Fibroblast of skin of left quadriceps (primary cell): ENCODE measurements around the gene HAGH.

ENCODE experiments used
- DNase-seq, 2 experiments: peaks; one replicate each; pipeline ENCODE4 v3.0.0-alpha.2; 2013; ENCODE audit warnings: low read depth in 2 of 2

The HAGH gene

DNA sequence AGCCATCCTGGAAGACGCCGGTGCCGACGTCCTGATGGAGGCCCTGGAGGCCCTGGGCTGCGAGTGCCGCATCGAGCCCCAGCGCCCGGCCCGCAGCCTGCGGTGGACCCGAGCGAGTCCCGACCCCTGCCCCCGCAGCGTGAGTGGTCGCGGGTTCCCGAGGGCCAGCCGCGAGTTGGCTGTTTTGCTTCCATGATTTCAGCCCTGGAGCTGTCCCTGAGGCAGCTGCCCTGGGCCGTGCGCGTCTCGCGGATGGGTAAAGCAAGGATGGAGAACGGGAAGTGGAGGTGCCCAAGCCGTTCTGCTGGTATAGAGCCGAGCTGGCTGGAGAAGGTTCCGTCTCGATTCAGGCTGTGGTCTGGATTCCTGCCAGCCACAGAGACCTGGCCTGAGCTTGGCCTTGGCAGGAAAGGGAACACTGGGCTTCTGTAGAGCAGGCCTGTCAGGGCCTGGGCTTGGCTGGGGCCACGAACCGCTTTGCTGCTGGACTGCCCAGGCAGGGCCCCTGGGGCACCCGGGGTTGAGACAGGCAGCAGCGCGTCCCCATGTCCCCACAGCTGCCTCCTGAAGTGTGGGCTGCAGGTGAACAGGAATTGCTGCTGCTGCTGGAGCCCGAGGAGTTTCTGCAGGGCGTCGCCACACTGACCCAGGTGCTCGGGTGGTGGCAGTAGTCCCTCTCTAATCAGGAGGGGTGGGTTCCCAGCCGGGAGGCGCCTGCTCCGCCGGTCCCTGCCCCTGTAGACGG lies 52.8 kb downstream of the HAGH start:
- no peak for DNase-seq

DNA sequence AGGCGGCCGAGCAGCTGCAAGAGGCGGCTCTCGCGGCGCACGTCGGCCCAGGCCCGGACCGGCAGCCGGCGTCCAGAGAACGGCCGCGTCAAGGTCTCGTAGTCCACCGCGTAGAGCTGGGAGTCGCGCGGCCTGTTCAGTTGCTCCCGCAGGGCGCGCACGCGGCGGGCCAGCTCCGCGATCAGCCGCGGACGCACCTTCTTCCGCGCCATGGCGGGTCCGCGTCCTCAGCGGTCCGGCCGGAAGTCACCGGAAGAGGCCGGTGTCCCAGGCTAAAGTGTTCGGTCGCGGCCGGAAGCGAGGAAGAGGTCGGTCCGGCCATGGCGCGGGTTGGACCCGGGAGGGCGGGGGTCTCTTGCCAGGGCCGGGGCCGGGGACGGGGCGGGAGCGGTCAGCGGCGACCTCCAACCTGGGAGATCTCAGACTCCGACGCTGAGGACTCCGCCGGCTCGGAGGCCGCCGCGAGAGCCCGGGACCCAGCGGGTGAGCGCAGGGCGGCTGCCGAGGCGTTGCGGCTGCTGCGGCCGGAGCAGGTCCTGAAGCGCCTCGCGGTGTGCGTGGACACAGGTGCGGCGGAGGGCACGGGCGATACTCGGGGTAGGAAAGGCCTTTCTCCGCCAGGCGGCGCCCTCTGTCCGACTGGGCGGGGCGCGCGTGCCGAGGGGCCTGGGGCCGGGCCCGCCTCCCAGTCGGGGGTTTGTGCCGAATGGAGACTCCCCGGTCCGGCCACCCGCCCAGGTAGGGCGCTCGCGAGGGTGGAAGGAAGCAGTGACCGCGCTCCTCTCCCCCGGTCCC lies 53.5 kb downstream of the HAGH start, which contains the start of gene MRPS34:
MRPS34 (minus strand) TSS at position 227 of the 795 bp plus-strand sequence; CDS start at position 212, 15 bp downstream.
- peak; percentile 43 to 51 for DNase-seq

- DNase-seq, result no peak
Observed at GRCh38 chr16:1772362-1772907, 54.2 kb downstream of the HAGH start, which contains the start of gene EME2. TSS of gene EME2 (plus strand) at chr16:1772810. CDS start at chr16:1773228, 418 bp downstream.

DNA sequence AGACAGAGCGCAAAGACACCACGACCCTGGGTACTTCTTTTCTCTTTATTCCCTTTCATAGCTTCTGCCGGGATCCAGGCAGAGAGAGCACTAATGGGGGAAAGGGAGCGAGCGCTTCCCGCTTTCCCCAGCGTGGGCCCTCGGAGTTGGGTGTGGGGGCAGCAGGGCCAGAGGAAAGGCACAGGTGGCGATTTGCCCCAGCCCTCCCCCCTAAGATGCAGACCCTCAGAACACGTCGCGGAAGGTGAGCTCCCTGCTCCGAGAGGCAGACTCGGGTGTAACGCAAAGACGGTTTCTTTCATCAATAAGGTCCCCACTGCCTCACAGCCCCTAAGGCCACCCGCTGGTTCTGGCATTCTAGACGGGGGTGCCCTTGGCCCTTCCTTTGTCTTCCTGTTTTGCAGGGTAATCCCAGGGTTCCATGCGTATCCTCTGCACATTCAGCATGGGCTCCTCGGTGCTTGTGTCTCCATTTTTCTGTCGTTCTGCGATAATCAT lies 54.7 kb downstream of the HAGH start:
- DNase-seq, result no peak

- DNase-seq, result peak in 1 of 2 experiments; percentile 15
Observed at GRCh38 chr16:1771188-1771863, 55.3 kb downstream of the HAGH start, which contains the start of gene NME3. TSS of gene NME3 (minus strand) at chr16:1771543. CDS start at chr16:1771534, 9 bp downstream.

GRCh38 chr16:1770328-1771187 lies 56.1 kb downstream of the HAGH start:
- no peak for DNase-seq

GRCh38 chr16:1769402-1770300 lies 57.0 kb downstream of the HAGH start:
- no peak for DNase-seq

GRCh38 chr16:1768767-1769401 lies 57.7 kb downstream of the HAGH start:
- DNase-seq, result no peak

- DNase-seq, result no peak
Observed at GRCh38 chr16:1768061-1768766, 58.4 kb downstream of the HAGH start.

DNA sequence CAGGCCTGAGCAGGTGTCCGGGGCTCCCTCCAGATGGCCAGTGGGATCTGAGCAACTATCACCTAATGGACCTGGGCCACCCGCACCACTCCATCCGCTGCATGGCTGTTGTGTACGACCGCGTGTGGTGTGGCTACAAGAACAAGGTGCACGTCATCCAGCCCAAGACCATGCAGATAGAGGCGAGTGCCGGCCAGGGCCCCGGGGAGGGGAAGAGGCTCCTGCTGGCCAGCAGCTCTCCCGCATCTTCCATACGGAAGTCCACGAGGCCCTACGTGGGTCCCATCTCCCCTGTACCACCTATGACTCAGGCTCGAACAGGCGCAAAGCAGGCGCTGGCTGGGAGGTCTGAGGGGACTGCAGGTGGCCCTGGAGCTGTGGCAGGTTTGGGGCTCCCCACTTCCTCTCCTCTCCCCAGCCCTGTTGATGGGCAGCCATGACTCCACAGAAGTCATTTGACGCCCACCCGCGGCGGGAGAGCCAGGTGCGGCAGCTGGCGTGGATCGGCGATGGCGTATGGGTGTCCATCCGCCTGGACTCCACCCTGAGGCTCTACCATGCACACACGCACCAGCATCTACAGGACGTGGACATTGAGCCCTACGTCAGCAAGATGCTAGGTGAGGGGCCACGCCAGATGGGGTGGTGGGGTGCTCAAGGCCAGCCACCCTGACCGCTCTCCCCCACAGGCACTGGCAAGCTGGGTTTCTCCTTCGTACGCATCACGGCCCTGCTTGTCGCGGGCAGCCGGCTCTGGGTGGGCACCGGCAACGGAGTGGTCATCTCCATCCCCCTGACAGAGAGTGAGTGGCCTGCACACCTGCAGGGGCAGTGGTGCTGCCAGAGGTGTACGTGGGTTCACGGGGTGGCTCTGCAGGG lies 59.3 kb downstream of the HAGH start:
- DNase-seq, result no peak

GRCh38 chr16:1766701-1767100 lies 59.9 kb downstream of the HAGH start:
- no peak for DNase-seq

DNA sequence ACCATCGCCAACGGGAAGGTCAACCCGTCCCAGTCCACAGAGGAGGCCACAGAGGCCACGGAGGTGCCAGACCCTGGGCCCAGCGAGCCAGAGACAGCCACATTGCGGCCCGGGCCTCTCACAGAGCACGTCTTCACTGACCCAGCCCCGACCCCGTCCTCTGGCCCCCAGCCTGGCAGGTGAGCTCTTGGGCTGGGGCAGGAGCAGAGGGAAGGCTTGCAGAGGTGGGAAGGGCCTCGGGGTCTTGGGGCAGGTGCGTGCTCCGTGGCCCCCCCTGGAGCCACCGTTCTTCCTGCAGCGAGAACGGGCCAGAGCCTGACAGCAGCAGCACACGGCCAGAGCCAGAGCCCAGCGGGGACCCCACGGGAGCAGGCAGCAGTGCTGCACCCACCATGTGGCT lies 60.4 kb downstream of the HAGH start:
- no peak for DNase-seq

DNA sequence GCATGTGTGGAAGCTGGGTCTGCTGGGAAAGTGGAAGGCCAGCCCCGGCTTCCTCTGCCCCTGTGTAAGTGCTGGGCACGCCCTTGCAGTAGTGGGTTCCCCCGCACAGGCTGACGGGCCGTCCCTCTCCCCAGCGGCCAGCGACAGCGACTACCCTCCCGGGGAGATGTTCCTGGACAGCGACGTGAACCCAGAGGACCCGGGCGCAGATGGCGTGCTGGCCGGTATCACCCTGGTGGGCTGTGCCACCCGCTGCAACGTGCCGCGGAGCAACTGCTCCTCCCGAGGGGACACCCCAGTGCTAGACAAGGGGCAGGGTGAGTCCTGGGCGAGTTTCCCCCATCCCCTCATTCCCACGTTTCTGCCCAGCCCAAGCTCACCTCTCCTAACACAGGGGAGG lies 60.8 kb downstream of the HAGH start:
- DNase-seq, result no peak

DNA sequence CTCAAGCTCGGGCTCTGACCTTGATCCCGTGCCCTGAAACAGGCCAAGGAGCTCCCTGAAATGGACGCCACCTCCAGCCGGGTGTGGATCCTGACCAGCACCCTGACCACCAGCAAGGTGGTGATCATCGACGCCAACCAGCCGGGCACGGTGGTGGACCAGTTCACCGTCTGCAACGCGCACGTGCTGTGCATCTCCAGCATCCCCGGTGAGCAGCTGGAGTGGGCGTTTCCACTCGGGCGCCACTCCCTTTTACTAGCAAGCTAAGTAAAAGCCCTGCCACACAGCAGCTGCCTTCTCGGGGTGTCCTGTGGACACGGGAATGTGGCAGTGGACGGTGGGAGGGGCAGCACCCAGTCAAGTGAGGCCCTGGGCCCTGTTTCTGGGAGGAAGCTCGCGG lies 61.7 kb downstream of the HAGH start:
- no peak for DNase-seq

DNA sequence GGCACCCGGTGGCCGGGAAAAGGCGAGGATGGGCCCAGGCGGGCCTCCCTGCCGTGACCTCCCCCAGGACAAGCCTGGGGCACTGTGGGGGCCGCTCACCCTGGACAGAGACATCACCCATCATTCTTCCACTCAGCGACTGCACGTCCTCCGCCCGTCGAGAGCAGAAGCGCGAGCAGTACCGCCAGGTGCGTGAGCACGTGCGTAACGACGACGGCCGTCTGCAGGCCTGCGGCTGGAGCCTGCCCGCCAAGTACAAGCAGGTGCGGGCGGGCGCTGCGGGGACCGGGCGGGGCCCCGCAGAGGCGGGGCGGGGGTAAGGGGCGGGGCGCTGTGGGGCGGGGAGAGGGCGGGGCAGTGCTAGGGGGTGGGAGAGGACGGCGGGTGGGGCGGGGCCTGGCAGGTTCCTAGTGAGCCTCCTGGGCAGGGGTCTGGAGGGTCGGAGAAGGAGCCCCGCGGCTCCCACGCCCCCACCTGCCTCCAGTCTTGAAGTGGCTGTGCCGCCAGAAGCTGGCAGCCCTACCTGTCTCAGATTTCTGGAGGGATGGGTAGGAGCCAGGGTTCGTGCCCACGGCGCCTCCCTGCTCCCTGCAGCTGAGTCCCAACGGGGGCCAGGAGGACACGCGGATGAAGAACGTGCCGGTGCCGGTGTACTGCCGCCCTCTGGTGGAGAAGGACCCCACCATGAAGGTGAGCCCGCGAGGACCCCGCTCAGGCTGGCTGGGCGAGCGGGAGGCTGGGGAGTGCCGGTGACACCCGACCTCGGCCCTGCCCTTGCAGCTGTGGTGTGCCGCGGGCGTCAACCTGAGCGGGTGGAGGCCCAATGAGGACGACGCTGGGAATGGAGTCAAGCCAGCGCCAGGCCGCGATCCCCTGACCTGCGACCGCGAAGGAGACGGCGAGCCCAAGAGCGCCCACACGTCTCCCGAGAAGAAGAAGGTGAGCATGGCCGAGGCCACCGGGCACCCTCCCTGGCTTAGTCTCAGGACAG lies 62.8 kb downstream of the HAGH start:
- no peak for DNase-seq

DNA sequence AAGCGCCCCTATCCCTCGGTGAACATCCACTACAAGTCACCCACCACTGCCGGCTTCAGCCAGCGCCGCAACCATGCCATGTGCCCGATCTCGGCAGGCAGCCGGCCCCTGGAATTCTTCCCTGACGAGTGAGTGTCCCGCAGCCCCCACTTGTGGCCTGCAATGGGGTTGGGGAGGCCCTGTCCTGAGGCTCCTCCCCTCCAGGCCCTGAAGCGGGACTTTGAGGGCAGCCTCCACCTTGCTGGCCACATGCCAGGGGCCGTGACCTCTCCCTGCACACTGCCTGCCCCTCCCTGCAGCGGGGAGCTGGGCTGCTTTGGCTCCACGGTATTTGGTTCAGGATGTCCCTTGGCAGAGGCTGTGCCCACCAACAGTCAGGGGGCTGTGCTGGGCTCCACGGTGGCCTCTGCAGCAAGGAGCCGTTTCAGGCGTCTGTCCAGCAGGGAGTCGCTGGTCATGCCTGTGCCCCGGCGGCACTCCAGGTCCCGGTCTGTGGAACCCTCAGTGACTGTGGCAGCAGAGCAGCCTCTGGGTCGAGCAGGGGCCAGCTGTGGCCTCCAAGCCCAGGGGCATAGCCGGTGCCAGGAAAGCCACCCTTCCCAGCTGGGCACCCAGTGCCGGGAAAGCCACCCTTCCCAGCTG lies 63.6 kb downstream of the HAGH start:
- DNase-seq, result no peak
